ENCODE results near the gene SPATA19.
"Not testable (repeated sequence)": the region's sequence is repeated elsewhere in the genome, so short reads cannot be mapped to it uniquely, and the experiment has no call there.

Gene SPATA19

DNA sequence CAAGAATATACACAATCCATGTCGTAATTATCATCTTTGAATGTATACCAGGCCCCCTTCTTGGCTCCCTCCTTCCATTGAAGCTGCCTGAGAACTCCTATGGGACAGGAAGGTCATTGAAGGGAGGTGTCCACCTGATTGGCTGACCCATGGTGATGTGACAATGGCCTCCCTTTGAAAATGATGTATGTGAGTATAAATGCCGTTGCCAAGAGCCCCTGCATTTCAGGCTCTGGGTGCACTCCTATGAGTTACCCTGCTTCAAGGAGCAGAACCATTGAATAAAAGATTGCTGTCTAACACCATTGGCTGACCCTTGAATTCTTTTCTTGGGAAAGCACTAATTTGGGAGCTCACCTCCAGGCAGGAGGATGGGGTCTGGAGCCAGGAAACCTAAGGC, at the start of gene SPATA19:
Gene SPATA19, minus strand, starts transcription at position 101 of the 400 bp plus-strand sequence. Its CDS starts 67 bp downstream, at position 34.
- DNase-seq = no peak

- DNase-seq = no peak
Observed at GRCh38 chr11:133895061-133895479, 49.8 kb upstream of the SPATA19 start.

- no peak for DNase-seq
Observed at GRCh38 chr11:133893381-133893780, 48.1 kb upstream of the SPATA19 start.

- no peak for DNase-seq
Observed at GRCh38 chr11:133892584-133893380, 47.5 kb upstream of the SPATA19 start.

GRCh38 chr11:133892126-133892525, 46.8 kb upstream of the SPATA19 start:
- no peak for DNase-seq

DNA sequence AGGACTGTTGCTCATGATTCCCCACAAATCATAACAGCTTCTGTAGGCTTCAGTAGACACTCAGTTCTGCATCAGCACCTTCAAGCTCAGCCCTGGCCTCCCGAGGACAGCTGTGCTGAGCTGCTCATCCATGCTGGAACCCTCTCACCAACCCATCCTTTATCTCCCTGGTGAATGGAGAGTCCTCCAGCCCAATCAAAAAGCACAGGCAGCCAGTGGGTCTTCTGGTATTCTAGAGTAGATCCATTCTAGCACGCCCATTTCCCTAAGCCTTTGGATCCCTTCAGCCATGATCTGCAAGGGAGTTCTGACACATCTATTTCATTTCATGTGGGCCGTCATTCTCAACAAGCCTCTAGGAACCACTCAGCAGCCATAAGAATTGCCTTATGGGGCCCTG, 44.6 kb upstream of the SPATA19 start:
- no peak for DNase-seq

DNA sequence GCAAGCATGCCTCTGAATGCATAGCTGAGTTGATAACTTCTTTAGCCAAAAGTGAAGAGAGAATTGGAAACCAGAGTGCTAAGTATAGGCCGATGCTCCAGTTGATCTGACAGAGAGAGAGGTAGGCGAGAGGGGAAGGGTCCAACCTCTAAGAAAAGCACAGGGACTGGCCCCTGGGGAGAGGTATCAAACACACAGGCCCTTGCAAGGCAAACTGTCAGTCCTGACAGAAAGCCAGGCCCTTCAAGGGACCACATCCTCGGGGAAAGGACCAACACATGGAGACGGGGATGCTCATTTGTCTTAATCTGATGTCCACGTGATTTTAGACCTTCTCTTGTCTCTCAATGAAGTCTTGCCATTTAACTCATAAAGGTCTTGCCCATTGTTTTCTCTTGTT, 43.9 kb upstream of the SPATA19 start:
- no peak for DNase-seq

- DNase-seq = no peak
Observed at GRCh38 chr11:133887692-133888332, 42.5 kb upstream of the SPATA19 start.

DNA sequence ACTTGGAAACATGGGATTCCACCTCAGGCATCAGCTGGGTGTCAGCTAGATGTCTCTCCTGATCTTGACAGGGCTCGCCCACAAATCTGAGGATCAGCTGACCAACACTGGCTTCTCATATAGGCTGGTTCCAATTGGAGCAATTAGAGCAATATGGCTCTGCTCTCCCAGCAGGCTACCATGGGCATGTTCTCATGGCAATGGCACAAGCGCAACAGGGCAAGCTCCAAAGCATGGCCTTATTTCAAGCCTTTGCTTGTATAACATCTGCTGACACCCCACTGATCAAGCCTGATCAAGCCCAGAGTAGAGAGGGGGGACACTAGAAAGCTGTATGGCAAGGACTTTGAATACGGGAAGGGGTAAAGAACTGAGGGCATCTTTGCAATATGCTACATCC, 40.7 kb upstream of the SPATA19 start:
- DNase-seq = no peak

DNA sequence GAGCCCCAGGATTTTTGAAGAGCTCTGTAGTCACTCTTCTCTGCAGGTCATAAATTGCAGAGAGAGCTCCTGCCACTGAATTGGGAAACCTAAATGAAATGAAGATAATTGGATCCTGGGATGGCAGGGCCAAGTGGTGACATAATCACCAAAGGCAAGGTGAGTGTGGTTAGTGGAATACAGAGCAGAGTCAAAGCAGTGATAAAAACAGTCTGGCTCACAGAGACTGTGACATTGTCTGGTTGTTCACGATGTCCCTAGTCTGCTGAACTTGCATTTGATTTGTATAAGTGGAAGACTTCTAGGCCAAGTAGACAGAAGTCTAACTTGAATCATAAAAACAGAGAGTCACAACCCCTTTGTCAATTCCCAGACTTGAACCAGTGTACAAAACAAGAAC, 26.8 kb upstream of the SPATA19 start:
- no peak for DNase-seq

- no peak for DNase-seq
Observed at GRCh38 chr11:133867456-133867855, 22.1 kb upstream of the SPATA19 start.

DNA sequence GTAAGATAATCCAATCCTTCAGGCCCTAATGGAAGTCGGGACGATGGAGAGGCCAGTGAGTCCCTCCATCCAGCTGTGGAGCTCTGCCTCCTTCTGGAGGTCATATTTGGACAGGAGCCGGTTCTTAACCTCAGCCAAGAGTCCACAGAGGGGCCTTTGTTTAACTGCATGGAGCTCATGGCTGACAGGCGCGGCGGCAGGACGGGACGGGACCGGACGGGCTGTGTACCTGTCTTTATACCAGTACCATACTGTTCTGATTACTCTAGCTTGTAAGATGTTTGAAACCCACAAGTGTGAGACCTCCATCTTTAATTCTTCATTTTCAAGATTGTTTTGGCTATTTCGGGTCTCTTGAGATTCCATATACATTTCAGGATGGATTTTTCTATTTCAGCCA, 20.2 kb upstream of the SPATA19 start:
- no peak for DNase-seq

GRCh38 chr11:133864756-133865155, 19.4 kb upstream of the SPATA19 start:
- DNase-seq = no peak

- DNase-seq = no peak
Observed at GRCh38 chr11:133860151-133860550, 14.8 kb upstream of the SPATA19 start.

DNA sequence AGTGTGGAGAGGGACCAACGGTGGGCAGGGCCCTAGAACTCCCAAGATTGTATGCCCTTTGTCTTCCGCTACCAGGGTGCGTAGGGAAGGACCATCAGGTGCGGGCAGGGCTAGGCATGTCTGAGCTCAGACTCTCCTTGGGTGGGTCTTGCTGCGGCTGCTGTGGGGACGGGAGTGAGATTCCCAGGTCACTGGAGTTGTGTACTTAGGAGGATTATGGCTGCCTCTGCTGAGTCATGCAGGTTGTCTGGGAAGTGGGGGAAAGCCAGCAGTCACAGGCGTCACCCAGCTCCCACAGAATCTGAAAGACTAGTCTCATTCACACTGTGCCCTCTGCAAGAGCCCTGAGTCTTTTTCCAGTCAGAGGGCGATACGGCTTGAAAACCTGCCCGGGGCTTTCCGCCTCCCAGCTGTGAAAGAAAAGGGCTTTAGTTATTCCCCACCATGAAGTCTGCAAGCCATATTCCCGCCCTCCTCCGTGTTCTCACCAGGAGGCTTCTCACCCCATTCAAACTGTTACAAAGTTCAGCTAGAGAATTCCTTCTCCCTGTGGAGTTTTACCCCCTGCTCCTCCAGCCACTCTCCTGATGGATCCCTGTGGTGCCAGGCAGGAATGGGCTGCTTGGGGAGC, 9.1 kb upstream of the SPATA19 start:
- not testable (repeated sequence) for DNase-seq

DNA sequence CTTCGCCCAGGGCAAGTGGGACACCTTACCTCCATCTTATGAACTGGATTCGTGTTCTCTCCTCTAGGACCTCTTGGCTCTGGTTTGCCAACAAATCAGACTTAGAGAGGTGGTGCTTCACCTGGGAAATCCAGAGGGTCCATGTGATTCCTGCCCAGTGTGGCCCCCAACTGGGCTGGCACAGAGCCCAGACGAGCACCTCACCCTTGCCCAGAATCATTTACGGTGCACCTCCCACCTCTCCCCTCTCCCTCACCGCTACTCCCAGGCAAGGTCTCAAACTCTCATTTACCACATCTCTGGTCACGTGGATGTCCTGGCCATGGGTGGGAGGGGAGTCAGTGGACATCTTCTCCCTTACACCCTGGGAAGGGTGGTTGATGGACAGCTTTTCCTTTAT, 1.1 kb downstream of the SPATA19 start:
- DNase-seq = no peak

DNA sequence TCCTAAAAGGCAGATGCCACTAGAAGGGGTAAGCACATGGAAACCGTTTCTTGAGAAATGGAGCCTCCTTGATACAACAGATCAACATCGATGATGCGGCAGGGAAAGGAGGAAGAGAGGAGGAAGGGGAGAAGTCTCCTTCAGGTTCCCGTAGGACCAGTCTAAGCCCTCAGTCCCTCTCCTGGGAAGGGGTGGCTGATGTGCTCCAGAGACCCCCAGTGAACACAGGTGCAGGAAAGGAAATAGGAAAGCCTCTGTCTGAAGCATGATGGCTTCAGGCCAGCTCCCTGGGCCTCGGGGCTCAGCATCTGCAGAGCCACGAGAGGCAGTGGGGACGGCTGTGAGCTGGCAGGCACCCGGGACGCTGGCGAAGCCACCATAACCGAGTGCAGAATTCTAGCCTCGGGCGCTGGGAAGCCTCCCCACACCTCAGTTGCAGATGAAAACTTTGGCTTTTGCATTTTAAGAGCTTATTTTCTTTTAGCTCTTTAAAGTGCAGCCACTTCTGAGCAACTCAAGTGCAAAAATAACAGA, 1.8 kb downstream of the SPATA19 start:
- no peak for DNase-seq

DNA sequence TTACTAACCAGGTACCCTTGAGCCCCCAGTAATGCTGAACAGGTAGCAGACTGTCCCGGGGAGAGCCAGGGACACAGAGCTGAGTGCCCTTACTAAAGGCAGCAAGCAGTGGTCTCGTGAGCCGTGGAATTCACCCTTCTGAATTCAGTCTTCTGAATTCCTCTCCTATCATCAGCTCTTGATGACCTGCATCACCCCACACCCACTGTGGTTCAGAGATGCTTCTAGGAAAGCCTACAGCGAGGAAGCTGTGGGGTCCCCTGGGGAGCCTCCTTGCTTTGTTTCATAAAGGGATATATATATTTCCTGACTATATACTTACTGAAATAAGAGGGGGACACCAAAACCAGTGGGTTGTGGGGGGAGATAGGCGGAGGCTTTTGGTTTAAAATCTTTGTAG, 2.6 kb downstream of the SPATA19 start:
- DNase-seq = no peak

DNA sequence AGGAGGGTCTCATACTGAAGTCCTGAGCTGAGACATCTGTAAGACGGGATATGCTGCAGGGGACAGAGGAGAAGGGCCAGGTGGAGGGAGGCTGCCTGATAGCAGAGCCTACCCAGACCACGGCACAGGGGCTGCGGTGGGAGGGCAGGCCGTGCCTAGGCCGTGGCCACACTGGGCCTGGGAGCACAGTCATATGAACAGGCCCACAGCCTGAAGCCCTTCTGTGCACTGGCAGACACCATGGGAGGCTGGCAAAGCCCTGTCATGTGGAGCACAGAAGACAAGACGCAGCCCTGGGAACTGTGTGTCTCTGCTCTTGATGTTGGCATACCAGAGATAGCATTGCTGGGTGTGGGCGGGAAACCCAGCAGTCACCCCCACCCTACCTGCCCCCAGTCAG, 3.3 kb downstream of the SPATA19 start:
- DNase-seq = no peak

GRCh38 chr11:133841279-133842043, 3.9 kb downstream of the SPATA19 start:
- DNase-seq = no peak

- no peak for DNase-seq
Observed at GRCh38 chr11:133840479-133840941, 4.8 kb downstream of the SPATA19 start.

GRCh38 chr11:133835593-133836548, 9.4 kb downstream of the SPATA19 start:
- no peak for DNase-seq

All from NCI-H524 treated with DMSO at 0.1 percent for 48 hours (cell line).